ENCODE results near the gene RHCG.

DNA sequence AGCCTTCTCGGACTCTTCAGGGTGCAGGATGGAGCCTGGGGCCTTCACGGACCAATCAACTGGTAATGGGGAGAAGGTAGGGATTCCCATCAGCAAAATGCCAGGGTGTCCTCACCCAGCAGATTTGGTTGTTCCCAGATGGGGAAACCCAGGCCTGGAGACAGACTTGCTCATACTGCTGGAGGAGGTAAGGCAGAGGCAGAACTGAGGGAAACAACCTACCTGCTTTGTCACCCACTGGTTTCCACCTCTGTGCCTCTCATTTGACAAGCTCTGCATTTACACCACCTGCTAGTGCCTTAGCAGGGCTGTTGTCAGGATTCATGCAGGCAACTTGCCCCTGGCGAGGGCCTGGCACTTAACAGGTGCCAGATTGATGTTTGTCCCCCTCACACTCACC lies 15.9 kb downstream of the RHCG start:
- TF ChIP-seq GATA2 (IDR thresholded peaks at IDR 0.05; ENCODE audit: low read depth, low read length) (no peak), GATA3 (IDR thresholded peaks at IDR 0.05; ENCODE audit: low read depth, low read length) (no peak)
